ENCODE measurements around the gene PNCK. TPM values are rescaled to one million over a fixed set of nuclear protein-coding genes. Genes with fewer than 3 reads are reported as not detected.

Gene PNCK
- total RNA-seq, 1 experiment from 2014 or later, result 0.84 TPM

GRCh38 chrX:153646620-153647373 is 26.8 kb downstream of the PNCK start, which contains the start of gene DUSP9:
TSS of gene DUSP9 (plus strand) at chrX:153647203. CDS start at chrX:153647954, 751 bp downstream.
- Histone ChIP-seq H3K4me2 (ENCODE audit: low read length) (peak within 1 kb of the TSS; percentile 67), H3K4me3 (replicated peaks in 1 of 2; ENCODE audit: low read depth in 1 of 2, low read length in 2 of 2) (peak within 1 kb of the TSS; percentile 27 to 48), H3K4me1 (ENCODE audit: control insufficient read depth in 1 of 2, insufficient read depth in 2 of 2, low read length in 2 of 2) (peaks cover 3 to 21% of the 10 kb centered on the region in 2 experiments; a peak in 2 of 4 replicates), H3K9me2 (ENCODE audit: insufficient read depth) (no peaks in the 10 kb centered on the region), H3K27me3 (ENCODE audit: insufficient read depth, low read length) (no peaks in the 10 kb centered on the region), H3K9ac (ENCODE audit: low read length) (peak within 1 kb of the TSS; percentile 33; the same call in 1 of the 2 replicates), H3K36me3 (ENCODE audit: control insufficient read depth in 1 of 2, insufficient read depth in 2 of 2, low read length in 2 of 2) (no peaks in the 10 kb centered on the region), H3K9me3 (ENCODE audit: control insufficient read depth in 1 of 2, insufficient read depth in 1 of 2, low read depth in 1 of 2, low read length in 2 of 2) (no peaks in the 10 kb centered on the region), H3K27ac (ENCODE audit: low read depth, low read length) (no peak within 1 kb of the TSS), H3K79me2 (ENCODE audit: insufficient read depth, low read length) (no peaks in the 10 kb centered on the region), H2AFZ (ENCODE audit: low read depth, low read length, poor library complexity, severe bottlenecking) (no peak within 1 kb of the TSS), H4K20me1 (ENCODE audit: insufficient read depth) (no peaks in the 10 kb centered on the region)
- no peak for DNase-seq (ENCODE audit: low read depth, low spot score)
- CTCF ChIA-PET, result interaction anchor here (0.6 to 1.5 kb wide), 5 partner anchors 9 to 107 kb away, joined by 3 to 5 read pairs (median 3); no protein-coding TSS in a partner anchor
- intact Hi-C loops (cut with micrococcal nuclease), result no loop called here
- no TSS peak for BruUV-seq (replicated peaks)
- no peak for TF ChIP-seq EGR1 (IDR thresholded peaks at IDR 0.05; ENCODE audit: low read depth)
- 0 out of 2 replicates have a peak, but pooled peaks have one; percentile 30 for TF ChIP-seq ZFX (IDR thresholded peaks at IDR 0.05)
- no peak for TF ChIP-seq TCF7L2 (IDR thresholded peaks at IDR 0.05; ENCODE audit: borderline replicate concordance, extremely low read depth, insufficient read depth, insufficient read length)
- no peak for TF ChIP-seq JUND (IDR thresholded peaks at IDR 0.05)
- TF ChIP-seq CTCF (IDR thresholded peaks at IDR 0.05 in 2 of 3, conservative IDR thresholded peaks at IDR 0.05 in 1 of 3; ENCODE audit: borderline replicate concordance in 1 of 3, insufficient read depth in 1 of 3, low read depth in 2 of 3, low read length in 2 of 3), result no peak
- RAD21 ChIA-PET (ENCODE audit: low non-redundant PET in 1 of 2, low total read pairs in 2 of 2, uncharacterized antibody in 2 of 2, unreplicated experiment in 2 of 2), result no interaction called here
- peak; percentile 69 for ATAC-seq
- POLR2A ChIA-PET, result no interaction called here
